Measurements from ENCODE around the gene HNRNPR. TPM values are rescaled to one million over a fixed set of nuclear protein-coding genes. Genes with fewer than 3 reads are reported as not detected.

HNRNPR gene
- total and polyA plus RNA-seq, 2 of the 8 experiments (the other 6 are each of a cell fraction or from before 2014, with no cell fraction given): 110 to 214 TPM

DNA sequence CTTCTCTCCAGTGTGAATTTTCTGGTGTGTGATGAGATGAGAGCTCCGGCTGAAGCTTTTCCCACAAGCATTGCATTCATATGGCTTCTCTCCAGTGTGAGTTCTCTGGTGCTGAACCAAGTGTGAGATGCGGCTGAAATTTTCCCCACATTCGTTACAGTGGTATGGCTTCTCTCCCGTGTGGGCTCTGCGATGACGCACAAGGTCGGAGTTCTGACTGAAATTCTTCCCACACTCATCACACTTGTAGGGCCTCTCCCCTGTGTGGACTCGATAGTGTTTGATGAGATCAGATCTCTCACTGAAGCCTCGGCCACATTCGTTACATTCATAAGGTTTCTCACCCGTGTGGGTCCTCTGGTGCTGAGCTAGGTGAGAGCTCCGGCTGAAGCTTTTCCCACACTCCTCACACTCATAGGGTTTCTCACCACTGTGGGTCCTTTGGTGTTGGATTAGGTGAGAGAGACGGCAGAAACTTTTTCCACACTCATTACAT is 18.2 kb upstream of the HNRNPR start (continued):
- TF ChIP-seq, protein P1, sequence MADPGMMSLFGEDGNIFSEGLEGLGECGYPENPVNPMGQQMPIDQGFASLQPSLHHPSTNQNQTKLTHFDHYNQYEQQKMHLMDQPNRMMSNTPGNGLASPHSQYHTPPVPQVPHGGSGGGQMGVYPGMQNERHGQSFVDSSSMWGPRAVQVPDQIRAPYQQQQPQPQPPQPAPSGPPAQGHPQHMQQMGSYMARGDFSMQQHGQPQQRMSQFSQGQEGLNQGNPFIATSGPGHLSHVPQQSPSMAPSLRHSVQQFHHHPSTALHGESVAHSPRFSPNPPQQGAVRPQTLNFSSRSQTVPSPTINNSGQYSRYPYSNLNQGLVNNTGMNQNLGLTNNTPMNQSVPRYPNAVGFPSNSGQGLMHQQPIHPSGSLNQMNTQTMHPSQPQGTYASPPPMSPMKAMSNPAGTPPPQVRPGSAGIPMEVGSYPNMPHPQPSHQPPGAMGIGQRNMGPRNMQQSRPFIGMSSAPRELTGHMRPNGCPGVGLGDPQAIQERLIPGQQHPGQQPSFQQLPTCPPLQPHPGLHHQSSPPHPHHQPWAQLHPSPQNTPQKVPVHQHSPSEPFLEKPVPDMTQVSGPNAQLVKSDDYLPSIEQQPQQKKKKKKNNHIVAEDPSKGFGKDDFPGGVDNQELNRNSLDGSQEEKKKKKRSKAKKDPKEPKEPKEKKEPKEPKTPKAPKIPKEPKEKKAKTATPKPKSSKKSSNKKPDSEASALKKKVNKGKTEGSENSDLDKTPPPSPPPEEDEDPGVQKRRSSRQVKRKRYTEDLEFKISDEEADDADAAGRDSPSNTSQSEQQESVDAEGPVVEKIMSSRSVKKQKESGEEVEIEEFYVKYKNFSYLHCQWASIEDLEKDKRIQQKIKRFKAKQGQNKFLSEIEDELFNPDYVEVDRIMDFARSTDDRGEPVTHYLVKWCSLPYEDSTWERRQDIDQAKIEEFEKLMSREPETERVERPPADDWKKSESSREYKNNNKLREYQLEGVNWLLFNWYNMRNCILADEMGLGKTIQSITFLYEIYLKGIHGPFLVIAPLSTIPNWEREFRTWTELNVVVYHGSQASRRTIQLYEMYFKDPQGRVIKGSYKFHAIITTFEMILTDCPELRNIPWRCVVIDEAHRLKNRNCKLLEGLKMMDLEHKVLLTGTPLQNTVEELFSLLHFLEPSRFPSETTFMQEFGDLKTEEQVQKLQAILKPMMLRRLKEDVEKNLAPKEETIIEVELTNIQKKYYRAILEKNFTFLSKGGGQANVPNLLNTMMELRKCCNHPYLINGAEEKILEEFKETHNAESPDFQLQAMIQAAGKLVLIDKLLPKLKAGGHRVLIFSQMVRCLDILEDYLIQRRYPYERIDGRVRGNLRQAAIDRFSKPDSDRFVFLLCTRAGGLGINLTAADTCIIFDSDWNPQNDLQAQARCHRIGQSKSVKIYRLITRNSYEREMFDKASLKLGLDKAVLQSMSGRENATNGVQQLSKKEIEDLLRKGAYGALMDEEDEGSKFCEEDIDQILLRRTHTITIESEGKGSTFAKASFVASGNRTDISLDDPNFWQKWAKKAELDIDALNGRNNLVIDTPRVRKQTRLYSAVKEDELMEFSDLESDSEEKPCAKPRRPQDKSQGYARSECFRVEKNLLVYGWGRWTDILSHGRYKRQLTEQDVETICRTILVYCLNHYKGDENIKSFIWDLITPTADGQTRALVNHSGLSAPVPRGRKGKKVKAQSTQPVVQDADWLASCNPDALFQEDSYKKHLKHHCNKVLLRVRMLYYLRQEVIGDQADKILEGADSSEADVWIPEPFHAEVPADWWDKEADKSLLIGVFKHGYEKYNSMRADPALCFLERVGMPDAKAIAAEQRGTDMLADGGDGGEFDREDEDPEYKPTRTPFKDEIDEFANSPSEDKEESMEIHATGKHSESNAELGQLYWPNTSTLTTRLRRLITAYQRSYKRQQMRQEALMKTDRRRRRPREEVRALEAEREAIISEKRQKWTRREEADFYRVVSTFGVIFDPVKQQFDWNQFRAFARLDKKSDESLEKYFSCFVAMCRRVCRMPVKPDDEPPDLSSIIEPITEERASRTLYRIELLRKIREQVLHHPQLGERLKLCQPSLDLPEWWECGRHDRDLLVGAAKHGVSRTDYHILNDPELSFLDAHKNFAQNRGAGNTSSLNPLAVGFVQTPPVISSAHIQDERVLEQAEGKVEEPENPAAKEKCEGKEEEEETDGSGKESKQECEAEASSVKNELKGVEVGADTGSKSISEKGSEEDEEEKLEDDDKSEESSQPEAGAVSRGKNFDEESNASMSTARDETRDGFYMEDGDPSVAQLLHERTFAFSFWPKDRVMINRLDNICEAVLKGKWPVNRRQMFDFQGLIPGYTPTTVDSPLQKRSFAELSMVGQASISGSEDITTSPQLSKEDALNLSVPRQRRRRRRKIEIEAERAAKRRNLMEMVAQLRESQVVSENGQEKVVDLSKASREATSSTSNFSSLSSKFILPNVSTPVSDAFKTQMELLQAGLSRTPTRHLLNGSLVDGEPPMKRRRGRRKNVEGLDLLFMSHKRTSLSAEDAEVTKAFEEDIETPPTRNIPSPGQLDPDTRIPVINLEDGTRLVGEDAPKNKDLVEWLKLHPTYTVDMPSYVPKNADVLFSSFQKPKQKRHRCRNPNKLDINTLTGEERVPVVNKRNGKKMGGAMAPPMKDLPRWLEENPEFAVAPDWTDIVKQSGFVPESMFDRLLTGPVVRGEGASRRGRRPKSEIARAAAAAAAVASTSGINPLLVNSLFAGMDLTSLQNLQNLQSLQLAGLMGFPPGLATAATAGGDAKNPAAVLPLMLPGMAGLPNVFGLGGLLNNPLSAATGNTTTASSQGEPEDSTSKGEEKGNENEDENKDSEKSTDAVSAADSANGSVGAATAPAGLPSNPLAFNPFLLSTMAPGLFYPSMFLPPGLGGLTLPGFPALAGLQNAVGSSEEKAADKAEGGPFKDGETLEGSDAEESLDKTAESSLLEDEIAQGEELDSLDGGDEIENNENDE (IDR thresholded peaks at IDR 0.05; ENCODE audit: insufficient replicate concordance, low read length): no peak
- TF ChIP-seq KDM1A (IDR thresholded peaks at IDR 0.05; ENCODE audit: borderline replicate concordance, low read length) (peak; percentile 63; the same call in 1 of the 2 replicates), PHF8 (conservative IDR thresholded peaks at IDR 0.05; ENCODE audit: low read depth, low read length) (no peak), RFX5 (IDR thresholded peaks at IDR 0.05; ENCODE audit: borderline replicate concordance, low read depth, low read length) (no peak), RAD21 (IDR thresholded peaks at IDR 0.05 in 1 of 2, conservative IDR thresholded peaks at IDR 0.05 in 1 of 2; ENCODE audit: low read depth in 2 of 2, low read length in 2 of 2) (no peak), POLR2AphosphoS5 (IDR thresholded peaks at IDR 0.05; ENCODE audit: low read depth, low read length) (no peak), ZNF274 (IDR thresholded peaks at IDR 0.05; ENCODE audit: borderline replicate concordance, extremely low read depth, low read length) (peak; percentile 69; the same call in 1 of the 2 replicates)
- TF ChIP-seq, protein P2, sequence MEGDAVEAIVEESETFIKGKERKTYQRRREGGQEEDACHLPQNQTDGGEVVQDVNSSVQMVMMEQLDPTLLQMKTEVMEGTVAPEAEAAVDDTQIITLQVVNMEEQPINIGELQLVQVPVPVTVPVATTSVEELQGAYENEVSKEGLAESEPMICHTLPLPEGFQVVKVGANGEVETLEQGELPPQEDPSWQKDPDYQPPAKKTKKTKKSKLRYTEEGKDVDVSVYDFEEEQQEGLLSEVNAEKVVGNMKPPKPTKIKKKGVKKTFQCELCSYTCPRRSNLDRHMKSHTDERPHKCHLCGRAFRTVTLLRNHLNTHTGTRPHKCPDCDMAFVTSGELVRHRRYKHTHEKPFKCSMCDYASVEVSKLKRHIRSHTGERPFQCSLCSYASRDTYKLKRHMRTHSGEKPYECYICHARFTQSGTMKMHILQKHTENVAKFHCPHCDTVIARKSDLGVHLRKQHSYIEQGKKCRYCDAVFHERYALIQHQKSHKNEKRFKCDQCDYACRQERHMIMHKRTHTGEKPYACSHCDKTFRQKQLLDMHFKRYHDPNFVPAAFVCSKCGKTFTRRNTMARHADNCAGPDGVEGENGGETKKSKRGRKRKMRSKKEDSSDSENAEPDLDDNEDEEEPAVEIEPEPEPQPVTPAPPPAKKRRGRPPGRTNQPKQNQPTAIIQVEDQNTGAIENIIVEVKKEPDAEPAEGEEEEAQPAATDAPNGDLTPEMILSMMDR (IDR thresholded peaks at IDR 0.05; ENCODE audit: control extremely low read depth in 1 of 3, insufficient read depth in 1 of 3, low read depth in 1 of 3, low read length in 3 of 3): no peak
